ENCODE measurements around the gene BANP. TPM values are rescaled to one million over a fixed set of nuclear protein-coding genes. Genes with fewer than 3 reads are reported as not detected.
"Not testable (repeated sequence)": the region's sequence is repeated elsewhere in the genome, so short reads cannot be mapped to it uniquely, and the experiment has no call there.

BANP gene
- polyA plus RNA-seq, 4 donors = 10.5 to 15.7 (median 11.6) TPM

DNA sequence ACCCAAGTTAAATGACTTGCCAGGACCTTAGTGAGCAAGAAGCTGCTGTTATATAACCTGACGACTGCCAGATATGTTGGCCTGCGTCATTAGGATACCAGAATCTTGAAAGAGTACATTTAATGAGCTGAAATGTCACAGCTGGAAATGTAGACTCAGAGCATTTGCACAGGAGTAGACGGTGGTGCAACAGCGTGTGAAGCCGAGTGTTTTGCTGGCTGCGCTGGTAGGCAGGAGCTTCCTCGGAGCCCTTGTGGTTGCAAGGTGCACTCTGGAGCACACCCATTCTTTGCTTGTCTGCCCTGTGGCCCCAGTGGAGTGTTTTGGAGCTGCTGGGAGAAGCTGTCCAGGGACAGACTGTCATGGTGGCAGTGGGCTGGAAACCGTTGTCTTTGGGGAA is 79.3 kb downstream of the BANP start:
- no peak overlapping the region for H3K4me3 ChIP-seq (ENCODE audit: low read depth in 1 of 3, low read length in 3 of 3)
- no peaks in the 10 kb centered on the region for H3K9me3 ChIP-seq (ENCODE audit: control insufficient read depth in 2 of 2, insufficient read depth in 1 of 2, low read depth in 1 of 2, low read length in 1 of 2)
- no peaks in the 10 kb centered on the region for H3K4me1 ChIP-seq (ENCODE audit: control insufficient read depth in 3 of 3, insufficient read depth in 2 of 3, low read depth in 1 of 3, low read length in 2 of 3)
- H3K27ac ChIP-seq (ENCODE audit: low read depth in 1 of 3, low read length in 2 of 3) = no peak overlapping the region
- FAIRE-seq = no peak
- no peaks in the 10 kb centered on the region for H3K27me3 ChIP-seq (ENCODE audit: control insufficient read depth in 3 of 3, insufficient read depth in 3 of 3, low read length in 3 of 3)
- peaks cover 0 to 31% (median 6%) of the 10 kb centered on the region in 3 donors for H3K36me3 ChIP-seq (ENCODE audit: control insufficient read depth in 3 of 3, insufficient read depth in 2 of 3, low read depth in 1 of 3, low read length in 3 of 3)
- no peak for DNase-seq
- WGBS, 3 donors = 88 to 98% (median 97%) methylated on average over 8 of the region's 8 CpGs

DNA sequence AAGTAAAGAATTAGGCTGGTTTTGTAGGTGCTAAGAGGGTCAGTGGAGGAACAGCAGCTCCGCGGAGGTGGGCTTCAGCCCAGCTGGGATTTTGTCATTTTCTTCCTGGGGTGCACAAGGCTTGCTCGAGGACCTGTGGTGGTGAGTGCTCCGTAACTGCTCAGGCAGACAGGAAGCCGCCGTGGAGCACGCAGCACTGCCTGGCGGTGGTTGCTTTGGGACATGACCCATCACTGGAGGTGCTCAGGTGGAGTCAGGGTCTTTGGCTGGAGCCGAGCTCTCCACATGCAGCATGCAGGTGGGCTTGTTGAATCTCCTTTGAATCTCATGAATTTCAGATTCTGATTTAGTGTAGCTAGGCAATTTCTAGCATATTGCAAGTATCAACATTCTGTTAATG is 79.7 kb downstream of the BANP start:
- not testable (repeated sequence) for H3K4me3 ChIP-seq (ENCODE audit: low read depth in 1 of 3, low read length in 3 of 3); FAIRE-seq; DNase-seq; H3K4me1 ChIP-seq (ENCODE audit: control insufficient read depth in 3 of 3, insufficient read depth in 2 of 3, low read depth in 1 of 3, low read length in 2 of 3); H3K27me3 ChIP-seq (ENCODE audit: control insufficient read depth in 3 of 3, insufficient read depth in 3 of 3, low read length in 3 of 3); H3K27ac ChIP-seq (ENCODE audit: low read depth in 1 of 3, low read length in 2 of 3); H3K9me3 ChIP-seq (ENCODE audit: control insufficient read depth in 2 of 2, insufficient read depth in 1 of 2, low read depth in 1 of 2, low read length in 1 of 2)
- WGBS, 3 donors = 96 to 99% (median 98%) methylated on average over 7 to 9 of the region's 9 CpGs
- peaks cover 0 to 35% (median 10%) of the 10 kb centered on the region in 3 donors for H3K36me3 ChIP-seq (ENCODE audit: control insufficient read depth in 3 of 3, insufficient read depth in 2 of 3, low read depth in 1 of 3, low read length in 3 of 3)

DNA sequence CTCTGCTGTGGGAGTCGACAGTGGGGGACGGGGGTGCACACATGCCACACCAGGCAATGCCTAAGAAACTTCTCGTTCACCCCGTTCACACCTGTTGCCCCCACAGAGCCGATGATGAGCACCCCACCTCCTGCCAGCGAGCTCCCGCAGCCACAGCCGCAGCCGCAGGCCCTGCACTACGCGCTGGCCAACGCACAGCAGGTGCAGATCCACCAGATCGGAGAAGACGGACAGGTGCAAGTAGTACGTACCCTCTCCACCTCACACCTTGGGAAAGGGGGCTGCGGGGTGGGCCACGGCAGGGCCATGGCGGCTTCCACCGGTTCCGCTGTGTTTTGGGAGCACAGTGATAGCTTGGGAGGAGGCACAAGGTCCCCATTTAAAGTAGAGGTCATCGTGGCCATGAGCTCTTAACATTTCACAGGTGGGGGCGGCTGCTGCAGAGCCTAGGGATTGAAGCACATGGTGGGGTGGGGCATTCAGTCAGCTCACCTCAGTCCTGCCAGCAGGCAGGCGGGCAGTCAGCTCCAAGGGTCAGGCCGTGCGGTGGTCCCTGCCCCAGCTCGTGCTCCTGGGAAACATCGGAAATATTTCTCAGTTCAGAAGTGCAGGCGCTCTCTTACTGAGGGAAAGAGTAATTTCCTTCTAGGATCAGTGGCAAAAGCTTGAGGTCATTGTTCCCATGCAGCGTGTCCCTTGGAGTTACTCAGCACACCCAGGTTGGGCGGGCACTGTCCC is 81.9 kb downstream of the BANP start:
- not testable (repeated sequence) for H3K4me3 ChIP-seq (ENCODE audit: low read depth in 1 of 3, low read length in 3 of 3); H3K27ac ChIP-seq (ENCODE audit: low read depth in 1 of 3, low read length in 2 of 3); H3K4me1 ChIP-seq (ENCODE audit: control insufficient read depth in 3 of 3, insufficient read depth in 2 of 3, low read depth in 1 of 3, low read length in 2 of 3); FAIRE-seq; DNase-seq; H3K9me3 ChIP-seq (ENCODE audit: control insufficient read depth in 2 of 2, insufficient read depth in 1 of 2, low read depth in 1 of 2, low read length in 1 of 2); H3K27me3 ChIP-seq (ENCODE audit: control insufficient read depth in 3 of 3, insufficient read depth in 3 of 3, low read length in 3 of 3)
- peaks cover 0 to 35% (median 6%) of the 10 kb centered on the region in 3 donors for H3K36me3 ChIP-seq (ENCODE audit: control insufficient read depth in 3 of 3, insufficient read depth in 2 of 3, low read depth in 1 of 3, low read length in 3 of 3)
- WGBS, 3 donors = 94 to 97% (median 95%) methylated on average over 28 to 29 of the region's 30 CpGs

DNA sequence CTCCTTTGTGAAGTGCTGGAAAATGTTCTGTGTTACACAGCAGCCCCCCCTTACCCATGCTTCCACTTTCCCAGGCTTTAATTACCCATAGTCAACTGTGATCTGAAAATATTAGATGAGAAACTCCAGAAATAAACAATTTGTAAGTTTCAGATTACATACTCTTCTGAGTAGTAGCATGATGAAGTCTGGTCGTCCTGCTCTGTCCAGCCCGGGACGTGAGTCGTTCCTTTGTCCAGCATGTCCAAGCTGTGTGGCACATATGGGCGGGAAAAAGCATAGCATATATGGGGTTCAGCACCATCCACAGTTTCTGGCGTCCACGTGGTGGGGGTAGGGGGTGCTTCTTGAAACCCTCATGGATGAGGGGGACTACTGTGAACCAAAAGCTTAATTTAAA is 83.5 kb downstream of the BANP start:
- no peaks in the 10 kb centered on the region for H3K27me3 ChIP-seq (ENCODE audit: control insufficient read depth in 3 of 3, insufficient read depth in 3 of 3, low read length in 3 of 3)
- H3K4me3 ChIP-seq (ENCODE audit: low read depth in 1 of 3, low read length in 3 of 3) = no peak overlapping the region
- H3K27ac ChIP-seq (ENCODE audit: low read depth in 1 of 3, low read length in 2 of 3) = no peak overlapping the region
- FAIRE-seq (no peak), DNase-seq (no peak)
- no peaks in the 10 kb centered on the region for H3K9me3 ChIP-seq (ENCODE audit: control insufficient read depth in 2 of 2, insufficient read depth in 1 of 2, low read depth in 1 of 2, low read length in 1 of 2)
- 83 to 93% (median 90%) methylated on average over 7 of the region's 7 CpGs for WGBS, 3 donors
- H3K36me3 ChIP-seq (ENCODE audit: control insufficient read depth in 3 of 3, insufficient read depth in 2 of 3, low read depth in 1 of 3, low read length in 3 of 3) = peaks cover 1 to 40% (median 6%) of the 10 kb centered on the region in 3 donors
- H3K4me1 ChIP-seq (ENCODE audit: control insufficient read depth in 3 of 3, insufficient read depth in 2 of 3, low read depth in 1 of 3, low read length in 2 of 3) = no peaks in the 10 kb centered on the region

DNA sequence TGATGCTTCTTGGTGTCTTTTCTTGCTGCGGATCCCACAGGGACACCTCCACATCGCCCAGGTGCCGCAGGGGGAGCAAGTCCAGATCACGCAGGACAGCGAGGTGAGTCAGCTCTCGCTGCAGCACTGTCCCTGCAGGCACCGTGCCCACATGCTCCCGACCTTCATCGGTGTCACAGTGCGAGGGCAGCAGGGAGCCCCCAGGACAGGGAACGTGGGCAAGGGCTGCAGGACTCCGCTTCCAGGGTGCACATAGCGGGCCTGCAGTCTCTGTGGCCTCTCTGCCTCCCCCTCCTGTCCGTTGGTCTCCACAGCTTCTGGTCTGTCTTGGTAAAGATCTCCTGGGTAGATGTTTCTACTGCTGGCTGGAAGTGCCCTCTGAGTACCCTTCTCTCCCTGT is 84.1 kb downstream of the BANP start:
- FAIRE-seq = no peak
- no peak for DNase-seq
- H3K27ac ChIP-seq (ENCODE audit: low read depth in 1 of 3, low read length in 2 of 3) = no peak overlapping the region
- H3K36me3 ChIP-seq (ENCODE audit: control insufficient read depth in 3 of 3, insufficient read depth in 2 of 3, low read depth in 1 of 3, low read length in 3 of 3) = peaks cover 2 to 43% (median 6%) of the 10 kb centered on the region in 3 donors
- H3K9me3 ChIP-seq (ENCODE audit: control insufficient read depth in 2 of 2, insufficient read depth in 1 of 2, low read depth in 1 of 2, low read length in 1 of 2) = no peaks in the 10 kb centered on the region
- H3K27me3 ChIP-seq (ENCODE audit: control insufficient read depth in 3 of 3, insufficient read depth in 3 of 3, low read length in 3 of 3) = no peaks in the 10 kb centered on the region
- no peak overlapping the region for H3K4me3 ChIP-seq (ENCODE audit: low read depth in 1 of 3, low read length in 3 of 3)
- H3K4me1 ChIP-seq (ENCODE audit: control insufficient read depth in 3 of 3, insufficient read depth in 2 of 3, low read depth in 1 of 3, low read length in 2 of 3) = no peaks in the 10 kb centered on the region
- WGBS, 3 donors = 96 to 98% (median 96%) methylated on average over 14 of the region's 14 CpGs

DNA sequence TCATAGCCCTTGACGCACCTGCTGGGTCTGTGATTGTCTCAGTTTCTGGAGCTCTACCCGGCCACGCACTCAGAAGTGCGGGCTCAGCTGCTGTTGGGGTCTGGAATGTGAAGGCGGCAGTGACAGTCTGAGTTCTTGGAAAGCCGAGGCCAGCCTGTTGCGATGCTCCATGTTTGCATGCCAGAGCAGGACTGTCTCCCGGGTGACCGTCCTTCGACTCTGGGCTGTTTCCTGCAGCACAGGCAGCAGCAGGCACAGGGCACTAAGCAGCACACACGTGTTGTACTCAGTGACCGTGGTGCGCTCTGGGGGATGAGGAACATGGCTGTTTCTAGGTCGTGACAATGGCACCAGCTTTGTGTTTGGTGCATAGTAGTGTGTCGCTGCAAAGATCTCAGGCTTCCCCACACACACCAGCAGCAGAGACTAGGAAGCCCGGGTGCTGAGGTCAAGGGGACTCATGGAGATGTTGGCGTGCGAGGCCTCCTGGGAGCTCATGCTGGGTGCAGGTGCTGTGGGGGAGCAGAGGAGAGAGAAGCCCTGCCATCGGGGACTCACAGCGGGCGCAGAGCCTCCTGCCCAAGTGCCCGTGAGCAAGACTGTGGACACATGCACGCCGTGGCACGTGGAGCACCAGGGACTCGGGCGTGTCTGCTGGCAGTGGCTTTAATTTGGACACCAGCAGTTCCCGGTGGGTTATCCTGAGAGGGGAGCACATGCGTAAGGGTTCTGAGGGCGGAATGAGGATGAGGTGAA is 84.8 kb downstream of the BANP start:
- 96 to 97% (median 97%) methylated on average over 30 of the region's 30 CpGs for WGBS, 3 donors
- FAIRE-seq; H3K9me3 ChIP-seq (ENCODE audit: control insufficient read depth in 2 of 2, insufficient read depth in 1 of 2, low read depth in 1 of 2, low read length in 1 of 2); H3K27ac ChIP-seq (ENCODE audit: low read depth in 1 of 3, low read length in 2 of 3); DNase-seq; H3K4me1 ChIP-seq (ENCODE audit: control insufficient read depth in 3 of 3, insufficient read depth in 2 of 3, low read depth in 1 of 3, low read length in 2 of 3); H3K27me3 ChIP-seq (ENCODE audit: control insufficient read depth in 3 of 3, insufficient read depth in 3 of 3, low read length in 3 of 3); H3K4me3 ChIP-seq (ENCODE audit: low read depth in 1 of 3, low read length in 3 of 3): not testable (repeated sequence)
- peaks cover 2 to 42% (median 6%) of the 10 kb centered on the region in 3 donors for H3K36me3 ChIP-seq (ENCODE audit: control insufficient read depth in 3 of 3, insufficient read depth in 2 of 3, low read depth in 1 of 3, low read length in 3 of 3)

DNA sequence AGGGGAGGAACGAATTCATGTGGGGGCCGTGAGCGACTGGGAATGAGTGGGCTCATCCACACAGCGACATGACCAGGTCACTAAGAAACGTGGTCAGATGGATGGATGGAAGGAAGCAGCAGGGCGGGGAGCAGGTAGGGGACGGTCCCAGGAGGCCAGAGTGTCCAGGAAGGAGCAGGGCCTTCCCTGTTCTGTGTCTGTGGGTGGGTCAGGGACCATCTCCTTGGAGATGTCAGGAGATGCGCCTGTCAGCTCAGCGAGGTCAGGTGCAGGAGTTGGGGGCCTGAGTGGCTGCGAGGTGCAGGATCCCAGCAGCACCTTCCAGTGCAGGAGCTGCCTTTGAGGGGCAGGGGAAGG is 85.4 kb downstream of the BANP start:
- H3K27me3 ChIP-seq (ENCODE audit: control insufficient read depth in 3 of 3, insufficient read depth in 3 of 3, low read length in 3 of 3); DNase-seq; FAIRE-seq; H3K4me3 ChIP-seq (ENCODE audit: low read depth in 1 of 3, low read length in 3 of 3); H3K4me1 ChIP-seq (ENCODE audit: control insufficient read depth in 3 of 3, insufficient read depth in 2 of 3, low read depth in 1 of 3, low read length in 2 of 3); H3K27ac ChIP-seq (ENCODE audit: low read depth in 1 of 3, low read length in 2 of 3); H3K9me3 ChIP-seq (ENCODE audit: control insufficient read depth in 2 of 2, insufficient read depth in 1 of 2, low read depth in 1 of 2, low read length in 1 of 2): not testable (repeated sequence)
- H3K36me3 ChIP-seq (ENCODE audit: control insufficient read depth in 3 of 3, insufficient read depth in 2 of 3, low read depth in 1 of 3, low read length in 3 of 3) = peaks cover 2 to 42% (median 6%) of the 10 kb centered on the region in 3 donors
- WGBS, 3 donors = 87 to 97% (median 92%) methylated on average over 10 of the region's 10 CpGs

DNA sequence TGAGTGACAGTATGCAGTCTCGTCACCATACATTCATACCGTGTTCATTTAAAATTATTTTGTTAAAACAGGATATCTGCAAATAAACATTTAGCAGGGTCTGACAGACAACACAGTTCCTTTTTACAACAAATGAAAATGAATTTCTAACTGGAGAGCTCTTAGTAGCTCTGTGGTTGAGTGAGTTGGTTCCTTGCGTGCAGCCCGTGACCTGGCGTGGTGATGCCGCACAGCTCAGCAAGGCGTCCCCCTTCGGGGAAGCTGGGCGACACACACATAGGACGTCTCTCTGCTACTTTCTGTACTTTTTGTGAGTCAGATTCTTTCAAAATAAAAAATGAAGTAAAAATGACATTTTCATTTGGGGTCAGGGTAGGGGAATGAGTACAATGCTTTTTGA is 86.1 kb downstream of the BANP start:
- H3K4me3 ChIP-seq (ENCODE audit: low read depth in 1 of 3, low read length in 3 of 3); FAIRE-seq; H3K27me3 ChIP-seq (ENCODE audit: control insufficient read depth in 3 of 3, insufficient read depth in 3 of 3, low read length in 3 of 3); H3K9me3 ChIP-seq (ENCODE audit: control insufficient read depth in 2 of 2, insufficient read depth in 1 of 2, low read depth in 1 of 2, low read length in 1 of 2); H3K27ac ChIP-seq (ENCODE audit: low read depth in 1 of 3, low read length in 2 of 3); H3K4me1 ChIP-seq (ENCODE audit: control insufficient read depth in 3 of 3, insufficient read depth in 2 of 3, low read depth in 1 of 3, low read length in 2 of 3); DNase-seq: not testable (repeated sequence)
- H3K36me3 ChIP-seq (ENCODE audit: control insufficient read depth in 3 of 3, insufficient read depth in 2 of 3, low read depth in 1 of 3, low read length in 3 of 3) = peaks cover 2 to 44% (median 6%) of the 10 kb centered on the region in 3 donors
- WGBS, 3 donors = 84 to 97% (median 90%) methylated on average over 9 of the region's 10 CpGs
